Peyer's patch (tissue), 4 donors: ENCODE measurements around the gene ATG16L2.

Experiments
- CTCF ChIP-seq, 6 experiments: fragments of 450-650 bp in 4 of 6; fragments of 200-600 bp in 2 of 6; sonication (generic) in 1 of 6; IDR thresholded peaks; one replicate each; pipeline ENCODE4 v1.5.1; 2017 to 2019; ENCODE audit warnings: antibody characterized with exemption in 6 of 6, mild to moderate bottlenecking in 3 of 6, moderate library complexity in 1 of 6
- POLR2A ChIP-seq, 2 donors: fragments of 450-650 bp; IDR thresholded peaks; one replicate each; pipeline ENCODE4 v1.5.1; 2017; ENCODE audit warnings: antibody characterized with exemption in 2 of 2, mild to moderate bottlenecking in 2 of 2, moderate library complexity in 2 of 2

GRCh38 chr11:72832301-72833082 is 18.3 kb downstream of the ATG16L2 start:
- TF ChIP-seq CTCF (IDR thresholded peaks at IDR 0.05) (no peak), POLR2A (IDR thresholded peaks at IDR 0.05) (no peak)
